Purkinje cell (primary cell): Measurements from ENCODE around the gene AWAT2. TPM values are rescaled to one million over a fixed set of nuclear protein-coding genes. Genes with fewer than 3 reads are reported as not detected.

ENCODE experiments used
- polyA plus RNA-seq: library from polyadenylated mRNA; unstranded; fragments of >200 nt; fragmentation: Nextera tagmentation; gene quantifications from 2 replicates; pipeline ENCODE4 v1.2.1, GENCODE V29; 2014

AWAT2 gene
- polyA plus RNA-seq = not detected in 2 replicates

DNA sequence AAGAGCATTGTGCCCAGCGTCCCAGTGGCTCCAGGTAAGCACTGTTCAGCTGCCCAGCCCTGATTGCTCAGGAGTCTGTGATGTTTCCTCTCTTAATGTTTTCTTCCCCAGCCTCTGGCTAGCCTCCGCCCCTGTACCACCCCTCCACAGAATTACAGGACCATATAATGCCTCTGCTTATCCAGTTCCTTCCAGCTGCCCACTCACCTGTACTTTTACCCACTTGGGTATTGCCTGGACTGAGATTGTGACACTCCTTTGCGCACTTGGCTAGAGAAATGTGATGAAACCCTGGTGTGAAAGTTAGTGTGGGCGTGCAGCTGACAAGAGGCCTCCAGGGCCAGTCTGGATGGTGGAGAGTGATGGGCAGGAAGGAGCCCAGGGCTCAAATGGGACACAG lies at the start of gene AWAT2:
Gene AWAT2, minus strand, starts transcription at position 14 of the 400 bp plus-strand sequence. Its CDS starts 6 bp downstream, at position 8.

DNA sequence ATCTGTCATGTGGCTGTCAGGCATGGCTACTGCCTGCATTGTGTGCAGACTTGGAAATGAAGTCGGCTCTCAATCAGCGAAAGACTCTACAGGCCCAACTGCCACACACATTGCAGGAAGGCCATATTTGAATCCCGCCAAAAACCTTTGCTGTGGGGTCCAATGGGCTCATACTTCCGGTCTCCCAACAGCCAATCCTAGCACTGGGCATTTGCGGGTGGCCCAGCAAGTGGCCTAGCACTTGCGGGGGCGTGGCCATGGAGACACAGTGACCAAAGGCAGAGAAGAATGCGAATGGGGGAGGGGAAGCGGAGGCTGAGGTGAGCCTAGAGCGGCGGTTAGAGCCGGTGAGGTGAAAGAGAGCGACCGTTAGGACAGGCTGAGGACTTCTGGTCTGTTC lies 12.3 kb upstream of the AWAT2 start, which contains the start of gene OTUD6A:
Gene OTUD6A, plus strand, starts transcription at position 382 of the 400 bp plus-strand sequence. CDS start 68 bp downstream, outside the sequence.

Other genes with a start within 250 kb of the AWAT2 start
- gene OTUD6A, start 12.5 kb upstream of the AWAT2 start, polyA plus RNA-seq = not detected in 2 replicates
- 95.5 and 108 TPM in 2 replicates for gene IGBP1, start 83.5 kb upstream of the AWAT2 start, polyA plus RNA-seq
- not detected in 2 replicates for gene DGAT2L6, start 127.5 kb upstream of the AWAT2 start, polyA plus RNA-seq
- gene AWAT1, start 184.7 kb upstream of the AWAT2 start, polyA plus RNA-seq = not detected in 2 replicates
- not detected in 2 replicates for gene P2RY4, start 210.3 kb upstream of the AWAT2 start, polyA plus RNA-seq
- 0.39 TPM in 1 of 2 replicates, not detected in the other for gene ARR3, start 218.4 kb upstream of the AWAT2 start, polyA plus RNA-seq
- gene RAB41, start 232.2 kb upstream of the AWAT2 start, polyA plus RNA-seq = 0.69 TPM in 1 of 2 replicates, not detected in the other
- gene PDZD11, start 240.0 kb upstream of the AWAT2 start, polyA plus RNA-seq = 351 and 377 TPM in 2 replicates
- 0.07 TPM in 1 of 2 replicates, not detected in the other for gene KIF4A, start 240.2 kb upstream of the AWAT2 start, polyA plus RNA-seq